GM12872 (cell line): ENCODE measurements around the gene SYT3.

Experiments used
- CTCF ChIP-seq: IDR thresholded peaks from 3 replicates; pipeline ENCODE4 v1.5.1; 2011; ENCODE audit warnings: low read depth, mild to moderate bottlenecking, low read length, moderate library complexity; ENCODE audit not compliant: insufficient read depth

SYT3 gene

GRCh38 chr19:50667177-50667758 is 27.6 kb upstream of the SYT3 start:
- no peak for TF ChIP-seq CTCF

- no peak for TF ChIP-seq CTCF
Measured at GRCh38 chr19:50666346-50667176, 26.9 kb upstream of the SYT3 start.

GRCh38 chr19:50664204-50664603 is 24.5 kb upstream of the SYT3 start:
- TF ChIP-seq CTCF, result no peak

GRCh38 chr19:50663482-50663790 is 23.8 kb upstream of the SYT3 start:
- peak; percentile 26; the same call in 1 of the 3 replicates for TF ChIP-seq CTCF

- no peak for TF ChIP-seq CTCF
Measured at GRCh38 chr19:50662651-50663481, 23.2 kb upstream of the SYT3 start.

GRCh38 chr19:50661766-50662650 is 22.3 kb upstream of the SYT3 start:
- TF ChIP-seq CTCF, result no peak
